Measurements from ENCODE around the gene ZPBP.

Gene ZPBP

DNA sequence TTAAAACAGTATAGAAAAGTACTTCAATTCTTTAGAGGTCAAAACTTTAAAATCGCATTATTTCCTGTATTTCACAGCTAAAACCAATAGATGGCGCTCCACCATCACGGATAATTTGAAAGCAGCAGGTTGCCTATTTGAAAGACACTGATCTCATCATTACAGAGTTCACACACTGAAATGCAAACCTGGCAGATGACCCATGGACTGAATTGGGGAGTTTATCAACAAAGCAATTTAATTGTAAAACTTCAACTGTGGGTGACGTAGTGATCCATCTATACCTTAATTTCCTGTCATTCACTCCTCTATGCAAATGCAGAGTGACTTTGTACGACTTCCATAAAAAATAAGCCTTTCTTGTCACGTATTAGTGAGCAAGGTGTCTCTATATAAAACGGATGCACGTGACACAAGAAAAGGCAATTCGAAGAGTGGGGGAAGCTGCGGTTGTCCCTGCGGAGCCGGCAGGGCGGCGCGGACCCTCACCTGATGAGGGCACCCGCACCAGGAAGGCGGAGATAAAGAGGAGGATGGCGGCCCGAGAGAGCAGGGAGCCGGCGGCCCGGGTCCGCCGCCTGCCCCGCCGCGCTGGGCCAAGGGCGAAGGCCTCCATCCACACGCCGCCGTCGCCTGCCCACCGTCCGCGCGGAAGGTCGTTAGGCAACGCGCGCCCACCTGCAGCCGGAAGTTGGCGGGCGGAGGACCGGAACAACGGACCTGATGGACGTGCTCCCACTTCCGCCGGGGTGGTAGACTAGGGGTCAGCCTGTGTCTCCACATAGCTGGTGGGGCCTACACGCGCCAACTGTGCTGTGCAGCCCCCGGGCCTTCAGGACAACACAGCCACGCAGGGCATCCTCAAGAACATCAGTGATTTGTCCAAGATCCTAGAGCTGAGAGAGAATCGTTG is at the start of gene ZPBP:
Gene ZPBP (minus strand): TSS at position 668 of the 913 bp plus-strand sequence. CDS start 52 bp downstream, at position 616.
- DNase-seq (ENCODE audit: low read depth in 1 of 2, low spot score in 1 of 2) = peak in 1 of 2 donors; percentile 25

GRCh38 chr7:50142425-50143017 is 49.5 kb upstream of the ZPBP start:
- DNase-seq (ENCODE audit: low read depth in 1 of 2, low spot score in 1 of 2) = no peak

- DNase-seq (ENCODE audit: low read depth in 1 of 2, low spot score in 1 of 2) = no peak
These were observed 48.8 kb upstream of the ZPBP start for GRCh38 chr7:50141854-50142253.

DNA sequence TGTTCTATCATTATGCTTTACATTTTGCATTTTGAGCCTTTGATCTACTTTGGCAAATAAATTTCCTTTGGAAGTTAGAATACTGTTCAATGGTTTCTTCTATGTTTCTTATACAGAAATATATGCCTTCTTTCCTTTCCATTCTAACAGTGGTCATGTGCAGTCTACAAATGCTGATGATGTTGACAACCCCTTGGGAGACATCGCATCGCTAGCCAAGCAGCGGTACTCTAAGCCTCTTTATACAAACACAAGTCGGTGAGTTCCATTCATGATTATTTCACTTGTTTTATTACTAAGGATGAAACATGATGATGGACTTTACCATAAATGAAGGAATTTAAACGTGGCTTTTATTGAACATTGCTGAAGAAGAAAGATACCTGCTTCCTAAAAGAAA is 48.1 kb upstream of the ZPBP start:
- DNase-seq (ENCODE audit: low read depth in 1 of 2, low spot score in 1 of 2) = no peak

DNA sequence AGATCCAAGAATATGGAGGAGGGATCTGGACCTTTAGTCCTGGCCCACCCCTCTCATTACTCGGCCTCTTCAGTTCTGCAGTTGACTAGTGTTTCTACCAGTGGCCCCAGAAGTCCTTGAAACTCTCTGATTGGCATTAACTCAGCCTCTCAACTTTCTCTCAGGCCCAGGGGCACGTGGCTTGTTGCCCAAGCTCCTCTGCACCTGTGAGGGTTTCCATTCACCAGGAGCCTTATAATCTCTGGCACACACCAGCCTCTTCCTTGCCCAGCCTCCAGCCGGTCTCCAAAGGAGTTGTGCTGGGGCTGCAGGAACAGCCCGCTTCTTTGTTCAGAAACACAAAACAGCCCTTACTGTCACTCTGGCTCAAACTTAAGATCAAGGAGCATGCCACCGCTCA is 47.6 kb upstream of the ZPBP start:
- no peak for DNase-seq (ENCODE audit: low read depth in 1 of 2, low spot score in 1 of 2)

DNA sequence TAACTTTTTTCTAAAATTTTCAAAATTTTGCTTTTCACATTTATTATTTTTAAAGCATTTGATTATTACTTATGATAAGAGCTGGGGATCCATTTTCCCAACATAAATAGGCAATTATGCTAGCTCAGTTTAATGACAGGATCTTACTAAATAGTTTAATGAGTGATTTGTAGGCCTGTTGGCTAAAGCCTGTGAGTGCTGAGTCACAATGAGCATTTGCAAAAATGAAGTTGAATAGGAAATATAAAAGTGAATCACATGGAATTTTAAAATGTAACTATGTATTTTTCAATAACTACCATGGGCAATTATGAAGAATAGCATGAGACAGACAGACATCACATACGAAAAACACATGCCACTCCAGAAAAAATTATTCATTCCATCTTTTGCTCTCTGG is 45.1 kb upstream of the ZPBP start:
- DNase-seq (ENCODE audit: low read depth in 1 of 2, low spot score in 1 of 2) = no peak

DNA sequence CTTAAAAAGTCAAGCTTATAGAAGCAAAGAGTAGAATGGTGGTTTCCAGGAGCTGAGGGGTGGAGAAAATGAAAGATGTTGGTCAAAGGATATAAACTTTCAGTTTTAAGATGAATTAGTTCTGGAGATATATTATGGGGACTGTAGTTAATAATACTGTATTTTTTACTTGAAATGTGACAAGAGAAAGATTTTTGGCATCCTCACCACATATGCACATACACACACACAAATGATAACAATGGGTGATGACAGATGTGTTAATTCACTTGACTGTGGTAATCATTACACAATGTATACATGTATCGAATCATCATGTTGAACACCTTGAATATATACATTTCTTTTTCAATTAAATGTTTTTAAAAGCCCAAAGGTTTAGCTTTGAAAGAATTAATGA is 32.7 kb upstream of the ZPBP start:
- no peak for DNase-seq (ENCODE audit: low read depth in 1 of 2, low spot score in 1 of 2)

GRCh38 chr7:50121286-50121685 is 28.2 kb upstream of the ZPBP start:
- no peak for DNase-seq (ENCODE audit: low read depth in 1 of 2, low spot score in 1 of 2)

GRCh38 chr7:50119815-50120637 is 27.0 kb upstream of the ZPBP start:
- peak in 1 of 2 donors; percentile 9 for DNase-seq (ENCODE audit: low read depth in 1 of 2, low spot score in 1 of 2)

GRCh38 chr7:50112250-50112649 is 19.2 kb upstream of the ZPBP start:
- DNase-seq (ENCODE audit: low read depth in 1 of 2, low spot score in 1 of 2) = no peak

- no peak for DNase-seq (ENCODE audit: low read depth in 1 of 2, low spot score in 1 of 2)
These were observed 8.8 kb upstream of the ZPBP start for GRCh38 chr7:50101873-50102272.

GRCh38 chr7:50095634-50096033 is 2.6 kb upstream of the ZPBP start:
- DNase-seq (ENCODE audit: low read depth in 1 of 2, low spot score in 1 of 2) = no peak

- no peak for DNase-seq (ENCODE audit: low read depth in 1 of 2, low spot score in 1 of 2)
These were observed 4.5 kb downstream of the ZPBP start for GRCh38 chr7:50088463-50089129.

DNA sequence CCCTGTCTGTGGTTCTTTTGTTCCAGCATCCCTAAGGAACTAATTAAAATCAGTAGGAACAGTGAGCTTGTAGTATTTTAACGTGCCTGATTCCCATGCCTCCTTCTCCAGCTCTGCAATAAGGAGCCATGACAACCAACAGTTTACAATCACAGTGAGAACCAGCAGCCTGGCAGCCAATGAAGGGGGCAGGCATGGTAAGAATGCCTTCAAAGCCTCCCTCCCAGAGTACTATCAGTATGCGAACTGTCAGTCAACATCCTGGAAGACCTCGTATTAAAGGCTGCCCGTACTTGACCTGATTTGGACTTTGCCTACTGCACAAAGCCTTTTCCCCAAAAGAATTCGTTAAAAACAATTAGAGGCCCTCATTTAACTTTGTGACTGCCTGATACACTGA is 7.7 kb downstream of the ZPBP start:
- DNase-seq (ENCODE audit: low read depth in 1 of 2, low spot score in 1 of 2) = no peak

DNA sequence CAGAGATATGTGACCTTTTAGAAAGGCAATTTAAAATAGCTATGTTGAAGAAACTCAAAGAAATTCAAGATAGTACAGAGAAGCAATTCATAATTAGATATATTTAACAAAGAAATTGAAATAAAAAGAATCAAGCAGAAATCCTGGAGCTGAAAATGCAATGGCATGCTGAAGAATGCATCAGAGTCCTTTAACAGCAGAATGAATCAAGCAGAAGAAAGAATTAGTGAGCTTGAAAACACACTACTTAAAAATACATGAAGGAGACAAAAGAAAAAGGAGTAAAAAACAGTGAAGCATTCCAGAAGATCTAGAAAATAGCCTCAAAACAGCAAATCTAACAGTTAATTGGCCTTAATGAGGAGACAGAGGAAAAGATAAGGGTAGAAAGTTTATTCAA is 20.0 kb downstream of the ZPBP start:
- DNase-seq (ENCODE audit: low read depth in 1 of 2, low spot score in 1 of 2) = no peak

GRCh38 chr7:50069613-50070012 is 23.4 kb downstream of the ZPBP start:
- no peak for DNase-seq (ENCODE audit: low read depth in 1 of 2, low spot score in 1 of 2)

DNA sequence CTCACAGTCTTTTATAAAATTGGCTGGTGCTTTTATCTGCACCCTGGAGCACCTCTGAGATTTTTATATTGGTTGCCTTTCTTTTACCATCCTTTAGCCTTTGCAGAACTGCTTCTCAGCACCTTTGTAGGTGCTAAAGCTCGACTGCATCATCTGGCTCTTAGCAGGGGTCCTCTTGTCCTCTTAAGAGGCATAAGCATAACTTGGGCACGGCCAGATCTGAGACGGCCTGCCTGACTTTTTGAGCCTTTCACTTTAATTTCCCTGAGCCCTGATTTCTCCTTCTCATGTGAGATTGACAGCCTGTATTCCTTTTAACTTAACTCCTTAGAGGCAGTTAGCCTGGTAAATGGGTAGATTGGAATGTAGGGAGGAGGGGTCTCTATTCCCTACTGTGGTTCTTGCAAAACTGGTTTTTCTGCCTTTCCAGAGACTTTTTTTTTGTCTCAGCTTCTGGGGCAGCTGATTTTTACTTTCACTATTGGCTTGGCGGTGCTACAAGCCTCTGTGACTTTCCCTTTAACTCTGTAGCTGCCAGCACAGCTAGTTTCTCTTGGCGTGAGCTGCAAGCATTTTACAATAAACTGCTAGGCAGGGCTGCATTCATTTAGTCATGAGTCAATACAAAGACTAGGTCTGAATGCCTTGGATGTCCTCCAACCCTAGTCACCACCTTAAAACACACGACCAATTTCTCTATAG is 24.0 kb downstream of the ZPBP start:
- no peak for DNase-seq (ENCODE audit: low read depth in 1 of 2, low spot score in 1 of 2)

DNA sequence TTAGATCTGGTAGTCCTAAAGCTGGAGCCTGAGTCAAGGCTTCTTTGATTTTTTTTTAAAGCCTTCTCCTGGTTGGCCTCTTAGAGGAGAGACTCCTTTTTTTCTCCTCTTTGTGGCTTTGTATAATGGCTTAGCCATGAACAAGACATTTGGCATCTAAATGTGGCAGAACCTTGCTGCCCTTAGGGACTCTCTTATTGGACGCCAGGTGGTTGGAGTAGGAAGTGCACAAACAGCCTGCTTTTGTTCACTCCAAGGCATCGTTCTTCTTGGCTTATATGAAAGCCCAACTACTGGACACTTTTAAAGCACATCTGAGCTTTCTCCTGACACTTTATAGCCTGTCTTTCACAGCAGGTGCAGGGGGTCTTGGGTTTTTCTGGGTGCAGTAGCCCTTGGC is 25.0 kb downstream of the ZPBP start:
- no peak for DNase-seq (ENCODE audit: low read depth in 1 of 2, low spot score in 1 of 2)

GRCh38 chr7:50062951-50063350 is 30.1 kb downstream of the ZPBP start:
- no peak for DNase-seq (ENCODE audit: low read depth in 1 of 2, low spot score in 1 of 2)

- DNase-seq (ENCODE audit: low read depth in 1 of 2, low spot score in 1 of 2) = no peak
These were observed 36.9 kb downstream of the ZPBP start for GRCh38 chr7:50056131-50056530.

DNA sequence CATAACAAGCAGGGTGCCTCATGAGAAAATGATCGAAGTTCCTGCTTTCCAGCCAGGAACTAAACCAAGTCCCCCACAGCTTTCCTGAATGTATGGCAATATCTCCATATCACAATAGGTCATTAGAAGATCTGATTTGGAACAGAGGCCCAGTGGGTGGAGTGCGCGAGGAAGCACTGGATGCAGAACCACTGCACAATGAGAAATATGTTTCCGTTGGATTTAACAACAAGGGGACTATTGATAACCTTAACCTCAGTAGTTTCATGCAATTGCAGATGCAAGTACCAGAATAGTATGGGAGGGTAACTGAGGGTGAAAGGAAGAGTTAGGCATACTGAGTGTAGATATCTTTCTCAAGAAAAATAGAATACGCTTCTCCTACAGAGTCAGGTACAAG is 45.3 kb downstream of the ZPBP start:
- no peak for DNase-seq (ENCODE audit: low read depth in 1 of 2, low spot score in 1 of 2)
